NCI-H2107 treated with DMSO at 0.1 percent for 48 hours (cell line): ENCODE data around the gene TMEM88.
"Not testable (repeated sequence)": the region's sequence is repeated elsewhere in the genome, so short reads cannot be mapped to it uniquely, and the experiment has no call there.

Experiments used
- DNase-seq: peaks from one replicate; lab custom pipeline; 2025; ENCODE audit not compliant: unreplicated experiment; lab: John Stamatoyannopoulos, UW

Gene TMEM88

DNA sequence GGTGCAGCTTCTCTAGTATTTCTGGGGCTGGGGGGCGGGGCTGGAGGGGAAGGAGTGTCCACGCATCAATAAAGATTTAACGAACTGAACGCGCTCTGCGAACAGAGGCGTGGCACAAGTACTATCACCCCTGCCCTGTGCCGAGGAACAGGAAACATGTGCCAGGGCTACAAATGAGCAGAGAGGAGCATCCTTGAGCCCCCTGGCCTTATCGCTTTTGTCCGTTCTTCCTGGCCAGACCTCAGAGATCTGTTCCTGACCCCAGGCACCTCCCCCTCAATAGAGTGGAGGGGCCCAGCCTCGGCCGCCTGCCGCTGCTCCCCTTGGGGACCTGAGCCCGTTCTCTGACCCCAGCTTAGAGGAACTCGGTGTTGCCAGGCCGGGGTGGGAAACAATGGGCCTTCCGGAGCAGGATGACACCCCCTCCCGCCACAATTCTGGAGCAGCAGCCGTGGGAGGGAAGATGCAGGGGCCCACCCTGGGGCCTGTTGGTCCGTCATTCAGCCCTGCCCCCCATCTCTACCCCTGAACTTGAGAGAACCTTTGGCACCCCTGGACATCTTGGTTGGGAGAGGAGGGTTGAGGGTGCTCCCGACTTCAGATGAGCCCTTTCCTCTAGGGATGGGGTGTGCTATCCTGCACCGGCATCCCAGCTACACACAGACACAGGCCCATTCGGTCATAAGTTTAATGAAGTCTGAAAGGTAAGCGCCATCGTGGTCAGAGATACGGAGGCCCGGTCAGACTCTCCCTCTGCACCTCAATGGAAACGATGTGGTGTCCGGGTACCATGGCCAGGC lies 1.3 kb downstream of the TMEM88 start:
- DNase-seq, result no peak

- DNase-seq, result peak; percentile 95
Measured at GRCh38 chr17:7856811-7857712, 2.2 kb downstream of the TMEM88 start, which contains the start of gene NAA38. NAA38 (minus strand) TSS chr17:7857559; CDS start chr17:7857463, 96 bp downstream.

DNA sequence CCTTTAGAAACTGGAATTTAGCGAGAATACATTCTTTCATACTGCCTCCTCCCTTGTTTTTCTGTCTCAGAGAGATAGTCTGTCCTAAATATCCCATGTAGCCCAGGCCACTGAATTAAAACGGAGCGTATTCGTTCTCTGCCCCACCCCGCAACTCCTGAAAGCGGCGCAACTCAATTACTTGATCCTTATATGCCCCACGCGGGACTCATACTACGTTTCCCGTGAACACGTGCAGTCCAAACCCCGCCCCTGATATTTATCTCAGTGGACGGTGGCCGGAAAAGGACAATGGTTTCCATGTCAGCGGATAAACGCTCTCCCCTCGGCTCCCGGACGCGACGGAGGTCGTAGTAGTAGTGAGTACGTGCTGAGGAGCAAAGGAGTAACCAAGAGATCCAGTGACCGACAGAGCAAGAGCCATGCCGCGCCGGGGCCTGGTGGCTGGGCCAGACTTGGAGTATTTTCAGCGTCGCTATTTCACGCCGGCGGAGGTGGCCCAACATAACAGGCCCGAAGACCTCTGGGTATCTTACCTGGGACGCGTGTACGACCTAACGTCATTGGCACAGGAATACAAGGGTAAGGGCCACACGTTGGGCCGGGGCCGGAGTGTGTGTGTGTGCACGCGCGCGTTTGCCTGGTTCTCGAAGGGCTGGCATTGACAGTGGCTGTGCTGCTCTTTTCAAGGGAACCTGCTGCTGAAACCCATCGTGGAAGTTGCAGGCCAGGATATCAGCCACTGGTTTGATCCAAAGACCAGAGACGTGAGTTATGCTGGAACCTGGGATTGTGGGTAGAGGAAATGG lies 3.1 kb downstream of the TMEM88 start, which contains the start of gene CYB5D1:
Gene CYB5D1 (plus strand): TSS at position 291 of the 809 bp plus-strand sequence. CDS start 132 bp downstream, at position 423.
- DNase-seq, result peak; percentile 93

DNA sequence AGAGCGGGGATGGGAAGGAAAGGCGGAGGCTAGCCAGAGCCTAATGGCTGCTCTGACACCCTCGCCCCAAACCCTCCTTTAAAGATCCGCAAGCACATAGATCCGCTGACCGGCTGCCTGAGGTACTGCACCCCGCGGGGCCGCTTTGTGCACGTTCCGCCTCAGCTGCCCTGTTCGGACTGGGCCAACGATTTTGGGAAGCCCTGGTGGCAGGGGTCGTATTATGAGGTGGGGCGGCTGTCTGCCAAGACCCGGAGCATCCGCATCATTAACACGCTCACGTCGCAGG lies 3.6 kb downstream of the TMEM88 start:
- DNase-seq, result peak; percentile 27

GRCh38 chr17:7859028-7859427 lies 4.2 kb downstream of the TMEM88 start:
- DNase-seq, result no peak

DNA sequence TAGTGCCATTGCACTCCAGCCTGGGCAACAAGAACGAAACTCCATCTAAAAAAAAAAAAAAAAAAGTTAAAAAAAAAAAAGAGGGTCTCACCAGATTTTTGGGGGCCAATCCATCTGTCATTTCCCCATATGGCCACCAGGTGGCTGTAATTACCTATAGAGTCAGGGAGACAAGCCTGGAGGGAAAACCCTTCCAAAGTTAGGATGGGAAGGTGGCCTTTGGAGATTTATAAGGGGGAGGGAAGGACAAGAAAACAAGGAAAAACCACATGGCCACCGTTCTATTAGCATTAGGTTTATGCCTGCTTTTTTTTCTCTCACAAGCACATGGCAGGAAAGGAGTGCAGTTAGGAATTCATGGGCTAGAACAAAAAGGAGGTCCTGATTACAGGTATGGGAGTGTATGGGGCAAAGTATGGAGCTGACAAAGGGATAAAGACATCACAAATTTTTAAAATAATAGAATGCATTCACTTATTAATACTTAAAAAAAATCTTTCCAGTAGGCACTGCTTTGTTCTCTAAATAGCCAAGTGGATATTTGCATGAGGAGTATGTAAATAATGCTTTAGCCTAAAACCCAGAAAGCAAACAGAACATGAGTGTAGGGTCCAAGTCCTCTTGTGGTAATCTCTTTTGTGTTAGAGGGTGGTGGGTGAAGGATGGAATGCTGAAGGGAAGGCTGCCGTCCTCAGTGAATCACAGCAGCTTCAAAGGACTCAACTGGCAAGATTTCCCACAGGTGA lies 8.0 kb downstream of the TMEM88 start:
- no peak for DNase-seq

DNA sequence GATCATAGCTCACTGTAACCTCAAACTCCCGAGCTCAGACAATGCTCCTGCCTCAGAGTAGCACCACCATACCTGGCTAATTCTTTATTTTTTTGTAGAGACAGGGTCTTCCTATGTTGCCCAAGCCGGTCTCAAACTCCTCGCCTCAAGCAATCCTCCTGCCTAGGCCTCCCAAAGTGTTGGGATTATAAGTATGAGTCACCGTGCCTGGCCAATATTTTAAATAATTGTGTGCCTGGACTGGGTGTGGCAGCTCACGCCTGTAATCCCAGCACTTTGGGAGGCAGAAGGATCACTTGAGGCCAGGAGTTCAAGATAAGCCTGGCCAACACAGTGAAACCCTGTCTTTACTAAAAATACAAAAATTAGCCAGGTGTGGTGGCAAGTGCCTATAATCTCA lies 9.5 kb downstream of the TMEM88 start:
- DNase-seq, result not testable (repeated sequence)

- DNase-seq, result no peak
Measured at GRCh38 chr17:7864995-7865650, 10.3 kb downstream of the TMEM88 start.

DNA sequence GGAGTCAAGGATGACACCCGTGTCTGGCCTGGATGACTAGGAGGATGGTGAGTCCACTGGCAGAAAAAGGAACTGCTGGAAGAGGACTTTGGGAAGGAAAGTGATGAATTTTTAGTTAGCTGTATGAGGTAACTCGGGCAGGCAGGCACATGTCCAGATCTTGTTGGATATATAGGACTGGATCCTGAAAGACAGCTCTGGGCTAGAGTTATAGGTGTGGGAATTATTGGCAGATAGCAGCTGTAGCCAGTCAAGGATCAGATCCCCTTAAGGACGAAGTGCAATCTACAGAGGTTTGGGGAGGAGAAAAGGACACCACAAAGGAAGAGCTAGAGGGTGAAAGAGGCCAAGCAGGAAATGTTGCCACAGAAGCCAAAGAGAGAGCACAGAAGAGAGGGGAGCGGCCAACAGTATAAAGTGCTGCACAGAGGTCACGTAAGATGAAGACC lies 13.0 kb downstream of the TMEM88 start:
- DNase-seq, result no peak

DNA sequence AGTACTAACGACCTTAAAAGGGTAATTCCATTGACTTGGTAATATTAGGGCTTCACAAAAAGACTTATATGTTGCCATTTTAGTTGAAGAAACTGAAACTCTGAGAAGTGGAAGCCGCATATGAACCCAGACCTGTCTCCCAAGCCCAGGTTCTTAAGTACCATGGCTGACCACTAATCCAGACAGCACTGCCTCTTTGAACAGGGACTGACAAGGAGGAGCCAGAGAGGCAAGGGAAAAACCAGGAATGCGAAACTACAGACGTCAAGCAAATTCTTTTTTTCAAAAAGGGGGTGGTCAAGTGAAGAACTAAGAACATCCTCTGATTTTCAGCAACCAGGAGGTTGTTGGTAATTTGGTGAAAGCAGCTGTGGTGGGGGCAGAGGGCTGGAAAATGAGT lies 18.2 kb downstream of the TMEM88 start:
- no peak for DNase-seq

DNA sequence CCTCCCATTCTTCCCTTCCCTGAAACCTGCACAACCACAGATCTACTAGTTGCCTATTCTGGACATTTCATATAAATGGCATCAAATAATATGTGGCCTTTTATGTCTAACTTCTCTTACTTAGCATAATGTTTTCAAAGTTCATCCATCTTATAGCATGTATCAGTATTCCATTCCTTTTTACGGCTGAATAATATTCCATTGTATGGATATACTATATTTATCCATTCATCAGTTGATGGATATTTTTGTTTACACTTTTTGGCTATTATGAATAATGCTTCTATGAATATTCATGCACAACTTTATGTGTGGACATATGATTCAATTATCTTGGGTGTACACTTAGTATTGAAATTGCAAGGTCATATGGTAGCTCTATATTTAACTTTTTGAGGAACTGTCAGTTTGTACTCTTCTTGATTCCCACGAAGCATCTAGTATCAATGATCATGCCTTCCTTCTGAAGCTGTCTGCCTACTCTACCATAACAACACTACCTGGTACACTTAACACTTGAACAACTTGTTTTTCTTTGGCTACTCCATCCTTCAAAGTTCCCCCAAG lies 21.0 kb downstream of the TMEM88 start:
- DNase-seq, result no peak

- no peak for DNase-seq
Measured at GRCh38 chr17:7878234-7878633, 23.4 kb downstream of the TMEM88 start.

DNA sequence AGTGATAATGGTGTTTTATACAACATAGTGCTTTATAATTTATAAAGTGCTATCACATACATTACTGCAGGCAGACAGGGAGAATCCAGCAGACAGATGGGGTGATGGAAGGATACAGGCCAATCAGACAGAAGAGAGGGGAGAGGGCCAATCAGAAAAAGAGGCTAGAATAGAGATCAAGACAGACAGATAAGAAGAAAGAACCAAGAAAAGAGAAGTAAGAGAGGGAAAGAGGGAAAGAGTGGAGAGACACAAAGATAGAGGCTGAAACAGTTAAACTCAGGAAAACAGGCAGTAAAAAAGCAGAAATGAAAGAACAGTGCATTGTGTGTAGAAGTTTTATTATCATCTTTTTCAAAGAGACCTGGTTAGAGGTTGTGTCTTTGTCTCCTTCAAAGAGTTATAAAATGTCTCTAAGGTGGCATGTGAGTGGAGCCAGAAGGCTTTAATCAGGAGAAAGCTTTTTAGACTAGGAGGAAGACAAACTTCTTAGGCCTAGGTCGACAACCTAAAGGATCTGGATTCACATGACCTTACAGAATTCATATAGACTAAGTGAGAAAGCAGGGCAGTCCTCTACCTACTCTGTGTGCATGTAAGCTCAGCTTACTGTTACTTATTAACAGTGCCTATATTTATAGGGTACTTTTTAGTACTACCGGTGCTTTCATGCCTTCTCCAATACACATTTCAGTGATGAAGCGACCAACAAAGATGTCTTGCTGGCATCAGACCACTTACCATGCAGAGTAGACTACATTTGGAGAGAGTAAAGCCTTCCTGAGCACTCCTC lies 25.4 kb downstream of the TMEM88 start:
- DNase-seq, result no peak

GRCh38 chr17:7881276-7882054 lies 26.6 kb downstream of the TMEM88 start:
- no peak for DNase-seq

DNA sequence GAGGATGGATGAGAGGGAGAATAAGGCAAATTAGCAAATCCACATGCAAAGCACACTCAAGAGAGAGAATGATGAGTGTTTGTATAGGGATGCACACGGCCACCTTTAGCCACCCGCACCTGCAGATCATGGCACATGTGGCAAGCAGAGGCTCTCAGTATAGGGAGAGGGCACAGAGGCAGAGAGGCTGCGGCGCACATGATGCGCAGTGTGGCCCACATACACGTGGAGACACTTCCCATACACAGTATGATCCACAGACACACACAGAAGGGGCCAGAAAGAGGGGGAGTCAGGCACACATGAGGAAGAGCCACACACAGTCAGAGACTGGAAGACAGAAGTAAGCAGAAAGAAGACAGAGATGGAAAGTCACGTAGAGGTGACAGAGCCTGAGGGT lies 27.2 kb downstream of the TMEM88 start:
- no peak for DNase-seq

- DNase-seq, result no peak
Measured at GRCh38 chr17:7882629-7883028, 27.8 kb downstream of the TMEM88 start.

GRCh38 chr17:7883781-7884386 lies 29.0 kb downstream of the TMEM88 start:
- DNase-seq, result no peak
